ENCODE results near the gene WNK2. TPM values are rescaled to one million over a fixed set of nuclear protein-coding genes. Genes with fewer than 3 reads are reported as not detected.
"Not testable (repeated sequence)": the region's sequence is repeated elsewhere in the genome, so short reads cannot be mapped to it uniquely, and the experiment has no call there.

WNK2 gene
- total RNA-seq, 1 donor from 2014 or later: 2.7 TPM

GRCh38 chr9:93317495-93318094, 133.7 kb downstream of the WNK2 start:
- H3K27me3 Mint-ChIP-seq: peaks cover 24% of the 10 kb centered on the region
- intact Hi-C loops (cut with micrococcal nuclease): no loop called here
- DNase-seq: no peak
- H3K36me3 Mint-ChIP-seq (ENCODE audit: low read depth): no peaks in the 10 kb centered on the region
- no peak overlapping the region for H3K27ac Mint-ChIP-seq
- H3K4me1 Mint-ChIP-seq: peaks cover 11% of the 10 kb centered on the region
- H3K4me3 Mint-ChIP-seq: no peak overlapping the region
- H3K9me3 Mint-ChIP-seq: no peaks in the 10 kb centered on the region

GRCh38 chr9:93318480-93318879, 134.5 kb downstream of the WNK2 start:
- Mint-ChIP-seq H3K4me1 (peaks cover 3% of the 10 kb centered on the region), H3K9me3 (no peaks in the 10 kb centered on the region), H3K36me3 (ENCODE audit: low read depth) (no peaks in the 10 kb centered on the region), H3K4me3 (no peak overlapping the region), H3K27ac (no peak overlapping the region), H3K27me3 (peaks cover 18% of the 10 kb centered on the region)
- intact Hi-C loops (cut with micrococcal nuclease): no loop called here
- DNase-seq: no peak

- intact Hi-C loops (cut with micrococcal nuclease): no loop called here
- H3K4me1 Mint-ChIP-seq: peaks cover 3% of the 10 kb centered on the region
- H3K36me3 Mint-ChIP-seq (ENCODE audit: low read depth): no peaks in the 10 kb centered on the region
- H3K4me3 Mint-ChIP-seq: no peak overlapping the region
- no peak for DNase-seq
- no peak overlapping the region for H3K27ac Mint-ChIP-seq
- H3K9me3 Mint-ChIP-seq: no peaks in the 10 kb centered on the region
- peaks cover 18% of the 10 kb centered on the region for H3K27me3 Mint-ChIP-seq
These were observed 135.5 kb downstream of the WNK2 start for GRCh38 chr9:93319301-93319991.

- Mint-ChIP-seq H3K4me3 (no peak overlapping the region), H3K9me3 (no peaks in the 10 kb centered on the region), H3K27ac (no peak overlapping the region), H3K36me3 (ENCODE audit: low read depth) (no peaks in the 10 kb centered on the region), H3K4me1 (peaks cover 3% of the 10 kb centered on the region), H3K27me3 (peaks cover 19% of the 10 kb centered on the region)
- intact Hi-C loops (cut with micrococcal nuclease): no loop called here
- no peak for DNase-seq
These were observed 136.1 kb downstream of the WNK2 start for GRCh38 chr9:93319992-93320500.

GRCh38 chr9:93320591-93321219, 136.8 kb downstream of the WNK2 start:
- no peaks in the 10 kb centered on the region for H3K9me3 Mint-ChIP-seq
- H3K27me3 Mint-ChIP-seq: peaks cover 14% of the 10 kb centered on the region
- intact Hi-C loops (cut with micrococcal nuclease): no loop called here
- peaks cover 3% of the 10 kb centered on the region for H3K4me1 Mint-ChIP-seq
- DNase-seq: no peak
- H3K27ac Mint-ChIP-seq: no peak overlapping the region
- no peaks in the 10 kb centered on the region for H3K36me3 Mint-ChIP-seq (ENCODE audit: low read depth)
- no peak overlapping the region for H3K4me3 Mint-ChIP-seq

GRCh38 chr9:93321220-93321610, 137.3 kb downstream of the WNK2 start:
- Mint-ChIP-seq H3K27me3 (peaks cover 12% of the 10 kb centered on the region), H3K36me3 (ENCODE audit: low read depth) (no peaks in the 10 kb centered on the region), H3K4me3 (no peak overlapping the region), H3K27ac (no peak overlapping the region), H3K9me3 (no peaks in the 10 kb centered on the region), H3K4me1 (peaks cover 3% of the 10 kb centered on the region)
- intact Hi-C loops (cut with micrococcal nuclease): no loop called here
- no peak for DNase-seq

- H3K4me3 Mint-ChIP-seq; H3K36me3 Mint-ChIP-seq (ENCODE audit: low read depth); H3K4me1 Mint-ChIP-seq; H3K27ac Mint-ChIP-seq; H3K9me3 Mint-ChIP-seq; intact Hi-C loops (cut with micrococcal nuclease); DNase-seq: not testable (repeated sequence)
- H3K27me3 Mint-ChIP-seq: peaks cover 11% of the 10 kb centered on the region
These were observed 139.6 kb downstream of the WNK2 start for GRCh38 chr9:93323446-93323954.

- Mint-ChIP-seq H3K36me3 (ENCODE audit: low read depth) (no peaks in the 10 kb centered on the region), H3K9me3 (no peaks in the 10 kb centered on the region)
- intact Hi-C loops (cut with micrococcal nuclease): no loop called here
These were observed 140.4 kb downstream of the WNK2 start for GRCh38 chr9:93324191-93324834.

GRCh38 chr9:93325307-93326035, 141.5 kb downstream of the WNK2 start:
- H3K4me1 Mint-ChIP-seq: no peaks in the 10 kb centered on the region
- no peak for DNase-seq
- no peak overlapping the region for H3K4me3 Mint-ChIP-seq
- intact Hi-C loops (cut with micrococcal nuclease): no loop called here
- no peaks in the 10 kb centered on the region for H3K36me3 Mint-ChIP-seq (ENCODE audit: low read depth)
- peaks cover 13% of the 10 kb centered on the region for H3K27me3 Mint-ChIP-seq
- no peak overlapping the region for H3K27ac Mint-ChIP-seq
- peaks cover 4% of the 10 kb centered on the region for H3K9me3 Mint-ChIP-seq

More at GRCh38 chr9:93324191-93324834, 140.4 kb downstream of the WNK2 start:
- DNase-seq: no peak
- H3K27me3 Mint-ChIP-seq: peaks cover 9% of the 10 kb centered on the region
- H3K4me3 Mint-ChIP-seq: no peak overlapping the region
- no peaks in the 10 kb centered on the region for H3K4me1 Mint-ChIP-seq
- no peak overlapping the region for H3K27ac Mint-ChIP-seq

- DNase-seq: no peak
- intact Hi-C loops (cut with micrococcal nuclease): no loop called here
- H3K27me3 Mint-ChIP-seq: peaks cover 14% of the 10 kb centered on the region
- H3K9me3 Mint-ChIP-seq: peaks cover 4% of the 10 kb centered on the region
- H3K36me3 Mint-ChIP-seq (ENCODE audit: low read depth): no peaks in the 10 kb centered on the region
- H3K27ac Mint-ChIP-seq: no peak overlapping the region
- no peaks in the 10 kb centered on the region for H3K4me1 Mint-ChIP-seq
- H3K4me3 Mint-ChIP-seq: no peak overlapping the region
These were observed 142.1 kb downstream of the WNK2 start for GRCh38 chr9:93326056-93326455.

- intact Hi-C loops (cut with micrococcal nuclease): no loop called here
- Mint-ChIP-seq H3K4me3 (no peak overlapping the region), H3K27me3 (peaks cover 14% of the 10 kb centered on the region), H3K9me3 (peaks cover 4% of the 10 kb centered on the region), H3K27ac (no peak overlapping the region), H3K36me3 (ENCODE audit: low read depth) (no peaks in the 10 kb centered on the region), H3K4me1 (no peaks in the 10 kb centered on the region)
- DNase-seq: no peak
These were observed 142.7 kb downstream of the WNK2 start for GRCh38 chr9:93326654-93327053.

- peaks cover 14% of the 10 kb centered on the region for H3K27me3 Mint-ChIP-seq
- H3K4me3 Mint-ChIP-seq: no peak overlapping the region
- DNase-seq: no peak
- no peaks in the 10 kb centered on the region for H3K4me1 Mint-ChIP-seq
- intact Hi-C loops (cut with micrococcal nuclease): no loop called here
- peaks cover 4% of the 10 kb centered on the region for H3K9me3 Mint-ChIP-seq
- H3K27ac Mint-ChIP-seq: no peak overlapping the region
- no peaks in the 10 kb centered on the region for H3K36me3 Mint-ChIP-seq (ENCODE audit: low read depth)
These were observed 145.8 kb downstream of the WNK2 start for GRCh38 chr9:93329629-93330280.

GRCh38 chr9:93332317-93332716, 148.4 kb downstream of the WNK2 start:
- Mint-ChIP-seq H3K27ac (no peak overlapping the region), H3K36me3 (ENCODE audit: low read depth) (no peaks in the 10 kb centered on the region), H3K27me3 (peaks cover 6% of the 10 kb centered on the region), H3K4me3 (no peak overlapping the region), H3K9me3 (peaks cover 4% of the 10 kb centered on the region), H3K4me1 (no peaks in the 10 kb centered on the region)
- intact Hi-C loops (cut with micrococcal nuclease): no loop called here
- no peak for DNase-seq
